GM10266 (cell line): ENCODE data around the gene CEACAM18.

Experiments used
- DNase-seq: peaks from one replicate; pipeline ENCODE4 v3.0.0; 2012; ENCODE audit errors: extremely low spot score
- TF ChIP-seq, protein P1 (sequence below): IDR thresholded peaks from 2 replicates; pipeline ENCODE4 v1.5.1; 2012; ENCODE audit warnings: mild to moderate bottlenecking, low read depth; ENCODE audit not compliant: control insufficient read depth, insufficient read depth; ENCODE audit errors: missing control alignments

Gene CEACAM18

DNA sequence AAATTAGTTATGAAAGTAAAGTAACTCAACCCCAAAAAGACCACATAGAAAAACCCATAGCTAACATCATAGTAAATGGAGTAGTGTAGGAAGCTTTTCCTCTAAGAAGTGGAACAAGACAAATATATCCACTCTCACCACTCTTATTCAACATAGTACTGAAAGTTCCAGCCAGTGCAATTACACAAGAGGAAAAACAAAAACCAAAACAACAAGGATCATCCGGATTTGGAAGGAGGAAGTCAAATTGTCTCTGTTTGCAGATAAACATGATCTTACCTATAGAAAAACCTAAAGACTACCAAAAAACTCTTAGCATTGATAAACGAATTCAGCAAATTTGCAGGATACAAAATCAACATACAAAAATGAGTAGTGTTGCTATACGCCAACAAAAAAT, 11.6 kb upstream of the CEACAM18 start:
- no peak for DNase-seq
- TF ChIP-seq, protein P1, sequence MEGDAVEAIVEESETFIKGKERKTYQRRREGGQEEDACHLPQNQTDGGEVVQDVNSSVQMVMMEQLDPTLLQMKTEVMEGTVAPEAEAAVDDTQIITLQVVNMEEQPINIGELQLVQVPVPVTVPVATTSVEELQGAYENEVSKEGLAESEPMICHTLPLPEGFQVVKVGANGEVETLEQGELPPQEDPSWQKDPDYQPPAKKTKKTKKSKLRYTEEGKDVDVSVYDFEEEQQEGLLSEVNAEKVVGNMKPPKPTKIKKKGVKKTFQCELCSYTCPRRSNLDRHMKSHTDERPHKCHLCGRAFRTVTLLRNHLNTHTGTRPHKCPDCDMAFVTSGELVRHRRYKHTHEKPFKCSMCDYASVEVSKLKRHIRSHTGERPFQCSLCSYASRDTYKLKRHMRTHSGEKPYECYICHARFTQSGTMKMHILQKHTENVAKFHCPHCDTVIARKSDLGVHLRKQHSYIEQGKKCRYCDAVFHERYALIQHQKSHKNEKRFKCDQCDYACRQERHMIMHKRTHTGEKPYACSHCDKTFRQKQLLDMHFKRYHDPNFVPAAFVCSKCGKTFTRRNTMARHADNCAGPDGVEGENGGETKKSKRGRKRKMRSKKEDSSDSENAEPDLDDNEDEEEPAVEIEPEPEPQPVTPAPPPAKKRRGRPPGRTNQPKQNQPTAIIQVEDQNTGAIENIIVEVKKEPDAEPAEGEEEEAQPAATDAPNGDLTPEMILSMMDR: no peak

GRCh38 chr19:51467864-51468544, 10.3 kb upstream of the CEACAM18 start:
- no peak for DNase-seq
- TF ChIP-seq, protein P1: no peak

GRCh38 chr19:51468545-51468920, 9.8 kb upstream of the CEACAM18 start:
- no peak for DNase-seq
- TF ChIP-seq, protein P1: no peak

GRCh38 chr19:51469162-51469561, 9.2 kb upstream of the CEACAM18 start:
- DNase-seq: no peak
- TF ChIP-seq, protein P1: no peak

GRCh38 chr19:51469629-51470028, 8.7 kb upstream of the CEACAM18 start:
- TF ChIP-seq, protein P1: no peak
- DNase-seq: no peak

GRCh38 chr19:51470966-51471365, 7.4 kb upstream of the CEACAM18 start:
- DNase-seq: no peak
- TF ChIP-seq, protein P1: no peak

GRCh38 chr19:51471527-51471926, 6.8 kb upstream of the CEACAM18 start:
- TF ChIP-seq, protein P1: no peak
- DNase-seq: no peak
